HuH-7 (cell line): Measurements from ENCODE around the gene MYO5B.

Experiments used
- DNase-seq: peaks from one replicate; pipeline ENCODE4 v3.0.0; 2011; ENCODE audit warnings: low spot score

MYO5B gene

DNA sequence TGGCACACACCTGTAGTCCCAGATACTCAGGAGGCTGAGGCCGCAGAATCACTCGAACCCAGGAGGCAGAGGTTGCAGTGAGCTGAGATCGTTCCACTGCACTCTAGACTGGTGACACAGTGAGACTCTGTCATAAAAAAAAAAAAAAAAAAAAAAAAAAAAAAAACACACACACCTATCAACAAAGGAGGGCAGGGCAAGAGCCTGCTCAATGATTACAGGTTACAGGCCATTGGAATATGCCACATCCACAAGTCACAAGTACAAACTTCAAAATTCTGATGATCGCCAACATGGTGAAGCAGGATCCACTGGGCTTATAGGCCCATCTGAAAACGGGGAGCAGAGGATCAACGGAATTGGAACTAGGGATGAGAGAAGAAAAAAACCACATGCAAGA is 6.3 kb downstream of the MYO5B start:
- DNase-seq: no peak

DNA sequence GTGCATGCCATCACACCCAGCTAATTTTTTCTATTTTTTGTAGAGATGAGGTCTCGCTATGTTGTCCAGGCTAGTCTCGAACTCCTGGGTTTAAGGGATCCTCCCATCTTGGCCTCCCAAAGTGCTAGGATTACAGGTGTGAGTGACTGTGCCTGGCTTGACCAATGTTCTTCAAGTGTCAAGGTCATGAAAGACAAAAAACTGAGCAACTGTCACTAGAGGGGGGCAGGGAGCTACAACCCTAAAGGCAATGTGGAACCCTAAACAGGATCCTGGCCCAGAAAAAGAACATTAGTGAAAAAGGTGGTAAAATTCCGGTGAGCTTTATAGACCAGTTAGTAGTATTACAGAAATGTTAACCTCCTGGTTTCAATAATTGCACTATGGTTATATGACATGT is 7.3 kb downstream of the MYO5B start:
- no peak for DNase-seq

DNA sequence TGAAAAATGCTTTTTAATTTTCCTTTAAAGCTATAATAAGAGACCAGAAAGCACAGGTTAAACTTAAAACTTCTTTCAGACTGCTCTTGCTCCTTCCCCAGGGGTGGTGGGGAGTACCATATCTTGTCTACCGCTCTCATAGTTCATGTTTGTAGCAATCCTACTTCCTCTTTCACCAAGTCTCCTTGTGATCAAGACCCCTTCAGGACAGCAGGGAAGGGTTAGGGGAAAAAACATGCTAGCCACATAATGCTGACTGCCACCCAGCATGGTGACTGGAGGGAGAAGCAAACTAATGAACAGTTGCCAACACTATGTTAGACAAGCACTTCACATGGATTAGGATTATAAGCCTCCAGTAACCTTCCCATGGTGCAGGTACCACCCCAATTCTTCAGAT is 8.6 kb downstream of the MYO5B start:
- no peak for DNase-seq

DNA sequence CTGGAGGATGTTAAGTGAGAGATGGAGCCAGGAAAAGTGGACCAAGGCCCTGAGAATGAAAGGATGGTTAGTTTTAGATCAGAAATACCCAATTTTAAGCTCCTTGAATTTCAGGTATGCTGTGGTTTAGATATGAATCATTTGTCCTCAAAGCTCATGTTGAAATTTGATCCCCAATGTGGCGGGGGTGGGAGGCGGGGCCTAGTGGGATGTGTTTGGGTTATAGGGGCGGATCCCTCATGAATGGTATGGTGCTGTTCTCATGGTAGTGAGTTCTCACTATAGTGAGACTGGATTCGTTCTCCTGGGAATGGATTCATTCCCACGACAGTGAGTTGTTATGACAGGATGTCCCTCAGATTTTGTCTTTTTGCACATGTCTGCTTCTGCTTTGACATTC is 11.4 kb downstream of the MYO5B start:
- DNase-seq: no peak

DNA sequence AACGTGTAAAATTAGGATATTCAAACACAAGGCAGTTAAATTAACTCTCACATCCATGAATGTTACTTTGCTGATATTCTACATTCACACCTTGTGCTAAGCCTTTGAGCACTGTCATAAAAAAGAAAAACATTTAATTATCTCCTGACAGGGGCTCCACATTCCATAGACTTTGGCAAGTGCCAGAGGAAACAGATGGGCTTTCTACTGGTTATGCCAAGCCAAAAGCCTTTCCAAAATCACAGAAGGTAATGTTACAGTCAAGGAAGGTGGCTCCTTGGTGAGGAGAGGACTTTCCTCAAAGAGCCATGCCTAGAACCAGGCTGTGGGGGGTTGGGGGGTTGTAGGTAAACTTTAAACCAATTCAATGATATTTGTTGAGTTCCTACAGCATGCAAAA is 12.4 kb downstream of the MYO5B start:
- DNase-seq: no peak

DNA sequence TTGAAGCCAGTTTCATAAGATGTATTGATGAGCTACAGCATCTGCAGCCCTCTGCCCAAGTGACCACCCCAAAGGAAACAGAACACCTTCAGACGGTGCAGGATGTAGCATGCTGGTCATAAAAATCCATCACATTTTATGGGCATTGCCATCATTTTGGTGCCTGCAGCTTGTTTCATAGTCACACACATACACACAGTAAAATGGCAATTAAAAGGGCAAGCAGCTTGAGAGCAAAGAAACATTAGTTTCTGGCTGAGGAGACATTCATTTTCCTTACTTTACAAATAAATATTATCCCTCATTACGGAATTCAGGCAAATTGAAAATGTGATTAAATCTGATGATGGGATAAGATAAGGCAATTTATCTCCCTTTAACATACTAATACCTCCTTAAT is 13.4 kb downstream of the MYO5B start:
- no peak for DNase-seq

DNA sequence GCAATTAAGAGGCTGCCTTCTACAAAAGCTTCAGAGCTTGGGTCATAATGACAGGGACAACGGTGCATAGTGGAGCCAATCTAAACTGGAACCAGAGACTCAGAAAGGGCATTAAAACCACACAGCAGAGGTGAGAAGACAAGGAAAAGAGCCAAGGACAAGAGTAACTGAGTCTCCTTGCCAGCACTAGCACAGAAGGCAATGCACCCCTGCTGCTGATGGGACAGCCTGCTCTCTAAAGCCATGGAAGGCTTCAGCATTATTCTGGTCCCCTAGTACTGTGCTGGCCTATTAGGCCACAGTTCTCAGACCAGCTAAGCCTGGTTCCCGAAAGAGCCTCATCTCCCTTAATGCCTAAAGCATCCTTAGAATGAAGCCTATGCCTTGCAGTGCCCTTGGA is 15.5 kb downstream of the MYO5B start:
- DNase-seq: no peak

DNA sequence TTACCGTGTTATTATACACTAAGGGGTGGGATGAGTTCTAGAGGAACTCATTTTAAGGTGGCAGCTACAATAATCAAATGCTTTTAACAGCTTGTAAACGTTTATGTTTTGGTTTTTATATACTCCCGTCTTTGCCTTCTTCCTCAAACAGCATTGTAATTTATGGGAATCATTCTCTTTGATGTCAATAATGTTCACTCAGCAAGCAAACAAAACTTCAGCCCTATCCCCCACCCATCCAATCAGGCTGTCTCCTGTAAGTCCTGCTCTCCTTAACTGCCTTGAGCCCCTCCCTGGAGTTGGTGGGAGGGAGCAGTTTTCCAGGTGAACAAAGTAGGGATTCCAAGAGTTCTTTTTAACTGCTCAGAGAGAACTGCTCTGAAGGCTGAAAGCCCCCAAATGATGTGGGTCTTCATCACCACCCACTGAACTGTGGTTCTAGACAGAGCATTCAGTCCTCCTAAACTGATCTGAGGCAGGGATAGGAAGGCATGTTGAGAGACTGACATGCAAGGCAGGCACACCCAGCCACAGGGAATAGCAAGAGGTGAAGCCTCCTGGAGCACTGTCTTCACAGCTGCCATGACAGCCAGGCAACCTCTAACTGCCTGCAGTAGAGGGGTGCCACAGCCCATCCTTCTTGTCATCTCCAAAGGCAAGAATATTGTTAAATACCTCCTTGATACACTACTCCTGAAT is 17.5 kb downstream of the MYO5B start:
- DNase-seq: no peak

DNA sequence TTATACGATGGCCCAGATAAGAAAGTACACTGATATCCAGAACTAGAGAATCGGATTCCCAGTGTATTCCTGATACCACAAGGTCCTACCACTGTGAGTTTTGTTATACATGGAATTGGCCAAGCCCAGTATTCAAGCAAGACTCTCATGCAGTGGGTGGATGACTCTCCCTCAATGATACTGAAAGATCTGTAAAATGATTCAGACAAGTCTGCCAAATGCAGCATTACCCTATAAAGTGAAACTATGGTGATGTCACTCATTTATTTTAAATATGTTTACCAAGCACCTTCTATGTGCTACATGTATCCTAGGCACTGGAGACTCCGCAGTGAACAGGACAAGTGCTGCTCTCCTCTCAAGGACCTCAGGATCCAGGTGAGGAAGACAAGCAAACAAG is 22.6 kb downstream of the MYO5B start:
- DNase-seq: no peak

DNA sequence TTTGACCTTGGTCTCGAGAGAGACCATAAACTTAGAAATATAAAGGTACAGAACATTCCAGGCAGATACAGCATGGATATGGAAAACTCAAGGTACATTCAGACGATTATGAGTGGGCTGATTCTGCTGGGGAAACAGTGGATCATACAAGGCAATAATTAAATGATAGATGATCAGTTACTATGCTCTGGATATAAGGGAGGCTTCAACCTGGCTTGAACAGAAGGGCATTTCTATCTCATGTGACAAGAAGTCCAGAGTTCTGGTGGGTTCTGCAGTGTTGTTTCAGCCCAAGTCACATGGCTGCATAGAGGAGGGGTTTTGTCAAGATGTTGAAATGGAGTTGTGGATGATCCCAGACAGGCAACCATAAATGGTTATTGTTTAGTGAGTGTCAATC is 23.5 kb downstream of the MYO5B start:
- no peak for DNase-seq

DNA sequence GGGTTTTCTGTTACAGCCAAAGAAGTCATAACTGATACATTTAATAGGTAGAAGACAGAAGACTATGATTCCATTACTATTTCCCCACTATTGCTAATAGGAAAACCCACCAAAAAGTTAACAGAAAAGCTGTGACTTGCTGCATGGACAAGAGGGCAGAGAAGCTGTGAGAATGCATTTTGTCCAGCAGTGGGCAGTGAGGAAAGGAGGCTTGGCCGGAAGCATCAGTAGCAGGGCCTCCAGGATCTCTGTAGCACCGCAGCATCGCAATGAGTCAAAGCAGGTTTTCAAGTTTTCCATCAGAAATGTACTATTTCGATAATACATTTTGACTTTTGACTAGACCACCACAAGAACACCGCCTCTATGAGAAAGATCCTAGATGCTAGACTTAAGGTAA is 24.9 kb downstream of the MYO5B start:
- DNase-seq: no peak

DNA sequence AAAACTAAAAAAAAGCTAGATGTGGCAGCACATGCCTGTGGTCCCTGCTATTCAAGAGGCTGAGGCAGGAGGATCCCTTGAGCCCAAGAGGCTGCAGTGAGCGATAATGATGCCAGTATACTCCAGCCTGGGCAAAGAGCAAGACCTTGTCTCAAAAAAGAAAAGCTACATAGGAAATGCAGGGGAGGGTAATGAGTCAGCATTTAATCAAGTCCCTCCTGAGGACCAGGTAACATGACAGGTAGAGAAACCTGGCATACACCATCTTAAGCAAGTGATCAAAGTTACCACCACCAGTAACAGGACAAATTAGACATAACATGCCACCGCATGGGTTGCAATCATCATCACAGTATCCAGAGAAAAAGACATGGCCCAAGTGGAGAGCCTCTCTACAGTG is 25.8 kb downstream of the MYO5B start:
- DNase-seq: no peak

DNA sequence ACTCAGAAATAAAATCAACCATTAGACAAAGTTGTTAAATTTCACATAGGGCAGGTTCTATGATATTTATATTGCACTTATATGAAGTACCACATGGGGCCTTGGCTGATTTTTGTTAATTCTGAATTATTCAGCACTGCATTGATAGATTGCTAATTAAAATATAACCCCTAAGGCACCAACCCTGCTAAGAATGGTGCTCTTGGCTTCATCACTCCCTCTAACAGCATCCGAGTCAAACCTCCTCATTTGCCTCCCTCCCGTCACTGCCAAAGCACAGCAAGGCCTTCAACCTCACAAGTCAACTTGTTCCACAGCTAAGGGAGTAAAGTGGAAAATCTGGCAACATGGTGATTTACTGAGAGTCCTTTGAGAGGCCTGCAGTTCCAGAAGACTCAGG is 27.0 kb downstream of the MYO5B start:
- DNase-seq: no peak

DNA sequence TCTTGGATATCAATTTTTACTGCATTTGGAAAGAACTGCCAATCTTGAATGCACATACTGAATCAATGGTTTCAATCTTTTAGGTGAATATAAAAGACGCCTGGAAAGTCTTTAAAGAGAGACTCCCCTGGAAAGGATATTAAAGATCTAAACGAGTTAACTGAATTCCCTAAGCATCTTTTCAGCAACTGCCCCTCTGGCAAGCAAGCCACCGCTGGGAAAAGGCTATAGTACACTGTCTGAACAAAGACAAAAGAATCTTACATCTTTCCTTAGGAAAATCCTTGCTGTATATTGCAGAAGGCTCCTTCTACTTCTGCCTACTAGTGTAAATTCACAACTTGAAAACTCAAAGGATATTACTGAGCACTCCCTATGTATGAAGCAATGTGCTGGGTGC is 28.0 kb downstream of the MYO5B start:
- DNase-seq: no peak

DNA sequence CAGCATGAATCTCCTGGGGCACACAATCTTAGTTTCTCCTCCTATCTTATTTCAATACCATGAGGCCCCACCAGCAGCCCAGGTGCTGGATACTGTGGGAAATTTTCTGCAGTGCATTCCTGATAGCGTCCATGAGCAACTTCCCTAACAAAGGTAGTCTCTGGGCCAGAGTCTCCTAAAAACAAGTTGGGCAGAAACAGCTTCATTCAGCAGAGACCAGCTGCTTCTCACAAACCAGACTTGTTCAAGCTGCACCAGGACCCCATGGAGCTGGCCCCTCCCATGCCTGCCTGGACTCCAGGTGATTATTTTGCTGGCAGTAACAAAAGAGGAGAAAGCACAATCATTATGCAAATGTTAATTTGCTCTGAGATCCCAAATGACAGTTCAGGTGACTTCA is 31.4 kb downstream of the MYO5B start:
- no peak for DNase-seq

DNA sequence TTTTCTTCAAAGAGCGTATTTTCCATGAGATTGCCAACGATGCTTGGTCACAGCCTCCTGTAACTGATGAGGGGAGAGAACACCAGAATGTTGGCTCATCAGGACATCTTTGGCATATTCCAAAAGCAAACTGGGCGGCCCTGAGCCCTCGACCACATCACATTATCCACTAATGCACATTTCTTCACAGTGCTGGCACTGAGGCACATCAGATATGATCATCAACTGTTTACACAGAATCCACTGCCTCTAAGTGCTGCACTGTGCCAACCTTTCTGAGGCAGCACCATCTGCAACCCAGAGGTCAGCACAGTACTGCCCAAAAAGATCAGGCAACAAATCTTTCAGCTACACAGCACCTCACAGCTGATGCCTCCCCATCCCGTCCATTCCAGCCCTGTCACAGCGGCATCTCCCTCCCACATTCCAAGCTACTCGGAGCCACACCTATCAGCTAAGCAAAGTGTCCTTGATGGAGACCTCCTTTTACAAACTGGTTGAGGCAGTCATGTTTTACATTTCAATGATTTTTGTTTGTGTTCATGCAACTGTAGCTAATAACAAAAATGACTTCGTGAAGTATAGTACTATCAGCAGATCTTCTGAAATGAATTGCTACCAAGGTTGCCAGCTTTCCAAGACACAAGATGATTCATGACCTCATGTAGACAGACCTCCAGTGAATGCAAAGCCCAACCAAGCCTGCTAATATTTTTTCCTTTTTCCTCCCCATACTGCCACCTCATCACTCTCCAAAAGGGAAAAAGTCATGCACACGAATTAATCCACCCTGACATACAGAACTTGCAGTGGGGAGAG is 32.3 kb downstream of the MYO5B start:
- no peak for DNase-seq

DNA sequence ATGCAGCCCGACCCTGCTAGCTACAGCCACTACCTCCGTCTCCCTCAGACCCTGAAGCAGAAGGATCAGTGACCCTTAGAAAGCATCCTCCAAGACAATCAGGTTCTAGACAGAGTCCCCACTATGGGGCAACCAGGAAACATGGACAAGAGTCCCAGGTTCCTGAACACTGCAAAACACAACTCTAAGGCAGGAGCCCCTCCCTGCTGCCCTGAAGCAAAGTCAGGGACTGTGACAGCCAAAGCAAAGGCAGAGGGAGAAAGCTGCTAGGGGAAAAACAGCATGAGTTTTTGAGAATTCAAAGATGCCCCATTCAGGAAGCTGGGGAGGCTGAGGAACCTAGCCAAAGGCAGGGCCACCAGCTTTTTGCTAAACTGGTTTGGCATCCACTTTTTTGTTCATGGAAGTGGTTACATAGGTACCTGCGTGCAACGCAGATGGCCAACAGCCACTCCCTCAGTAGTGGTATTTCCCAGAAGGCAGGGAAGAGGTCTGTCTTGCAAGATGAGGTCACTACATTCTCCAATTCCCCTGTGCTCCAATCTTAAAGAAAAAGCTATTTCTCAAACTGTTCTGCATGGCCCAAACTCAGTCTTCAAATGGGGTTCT is 33.2 kb downstream of the MYO5B start:
- no peak for DNase-seq

DNA sequence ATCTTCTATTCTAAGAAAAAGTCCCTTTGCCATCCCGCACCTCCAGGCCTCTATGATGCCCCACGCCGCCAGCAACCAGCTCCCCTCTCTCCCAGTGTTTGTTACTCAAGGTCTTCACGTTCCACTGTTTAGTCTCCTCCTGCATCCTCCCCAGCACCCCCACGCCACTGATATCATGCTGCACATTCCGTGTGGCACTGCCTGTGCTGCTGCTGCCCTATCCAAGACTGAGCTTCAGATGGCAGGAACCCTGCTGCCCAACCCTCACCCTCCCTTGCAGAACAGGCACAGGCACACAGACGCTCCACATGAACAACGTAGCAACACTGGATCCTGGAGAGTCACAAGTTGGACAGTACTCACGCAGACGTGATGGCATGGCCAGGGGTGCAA is 35.3 kb downstream of the MYO5B start:
- DNase-seq: no peak

DNA sequence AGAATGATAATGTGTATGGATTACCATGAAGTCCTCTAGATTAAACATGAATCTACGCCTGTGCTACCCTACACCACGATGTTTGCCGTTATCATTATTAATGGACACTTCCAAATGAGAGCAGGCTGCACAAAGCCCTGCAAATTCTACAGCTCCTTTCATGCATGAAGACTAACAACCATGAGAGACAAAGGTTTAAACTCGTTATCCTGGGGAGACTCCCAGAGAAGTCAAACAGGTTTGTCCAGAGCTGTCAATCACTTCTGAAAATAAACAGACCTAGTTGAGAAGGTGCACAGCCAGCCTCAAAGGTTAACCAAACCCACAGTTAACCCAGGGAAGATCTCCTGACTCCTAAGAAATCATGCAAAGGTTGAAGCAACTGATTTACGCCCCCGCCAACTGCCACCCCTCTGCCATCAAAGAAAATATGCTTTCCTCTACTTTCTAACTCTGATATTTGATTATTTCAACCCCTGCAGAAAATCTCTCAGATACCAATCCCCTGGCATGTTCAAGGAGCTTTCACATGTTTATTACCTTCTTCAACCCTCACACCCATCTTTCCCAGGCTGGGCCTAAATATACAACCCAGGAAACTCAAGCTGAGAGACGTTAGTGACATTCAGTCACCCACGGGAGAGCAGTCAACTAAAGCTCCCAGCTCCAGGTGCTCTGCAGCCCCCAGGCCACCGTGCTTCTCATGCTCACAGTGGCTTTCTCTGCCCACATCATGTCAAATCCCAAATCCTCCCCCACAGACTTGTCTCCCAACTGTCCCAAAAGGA is 35.9 kb downstream of the MYO5B start:
- DNase-seq: no peak

DNA sequence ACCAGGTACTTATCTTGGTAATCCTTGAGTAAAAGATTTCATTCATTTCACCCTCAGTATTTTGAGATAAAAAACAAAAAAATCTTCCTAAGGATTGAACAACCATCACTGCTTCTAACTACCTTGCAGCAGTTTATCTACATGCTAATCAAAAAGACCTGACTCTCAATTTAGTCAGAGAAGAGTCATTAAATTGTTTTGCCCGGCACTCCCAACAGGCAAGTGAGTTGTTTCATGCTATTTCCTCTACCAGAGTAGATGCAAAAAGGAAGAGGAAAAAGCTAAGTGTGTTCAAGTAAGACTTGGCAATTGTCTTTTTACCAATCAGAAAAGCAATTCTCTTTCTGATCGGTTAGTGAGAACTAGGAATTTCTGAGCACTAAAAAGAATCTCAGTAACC is 39.5 kb downstream of the MYO5B start:
- DNase-seq: no peak

DNA sequence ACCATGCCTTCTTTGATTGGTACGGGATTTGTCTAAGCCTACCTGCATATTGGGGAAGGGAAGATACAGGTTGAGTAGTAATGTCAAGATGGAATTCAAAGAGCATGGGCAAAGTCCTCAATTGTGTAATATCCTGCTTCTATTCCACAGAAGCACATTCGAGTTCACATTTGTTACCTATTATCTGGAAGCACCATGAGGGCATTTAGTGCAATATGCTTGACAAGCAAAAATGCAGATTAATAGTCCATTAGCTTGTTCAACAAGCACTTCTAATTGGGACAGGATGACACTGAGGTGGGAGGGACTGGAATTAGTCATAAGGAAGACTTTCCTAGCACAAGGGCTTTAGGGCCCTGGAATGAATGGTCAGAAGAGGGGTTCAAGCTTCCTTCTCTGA is 40.5 kb downstream of the MYO5B start:
- no peak for DNase-seq

DNA sequence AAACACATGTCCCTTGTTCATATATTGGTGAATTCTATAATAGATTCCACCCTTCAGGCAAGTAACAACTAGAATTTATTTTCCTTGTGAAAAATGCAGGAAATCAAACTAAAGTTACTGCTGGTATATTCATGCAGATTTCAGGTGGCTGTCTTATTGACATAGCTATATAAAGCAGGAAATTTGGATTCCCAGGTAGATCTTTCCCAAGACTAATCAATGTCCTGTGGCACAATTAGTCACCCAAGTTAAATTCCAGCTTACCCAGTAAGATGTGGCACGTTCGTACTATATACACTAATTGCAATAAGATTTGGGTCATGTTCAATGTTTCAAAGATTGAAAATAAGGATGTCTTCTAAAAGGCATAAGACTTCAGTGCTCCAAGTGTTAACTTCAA is 42.0 kb downstream of the MYO5B start:
- no peak for DNase-seq

DNA sequence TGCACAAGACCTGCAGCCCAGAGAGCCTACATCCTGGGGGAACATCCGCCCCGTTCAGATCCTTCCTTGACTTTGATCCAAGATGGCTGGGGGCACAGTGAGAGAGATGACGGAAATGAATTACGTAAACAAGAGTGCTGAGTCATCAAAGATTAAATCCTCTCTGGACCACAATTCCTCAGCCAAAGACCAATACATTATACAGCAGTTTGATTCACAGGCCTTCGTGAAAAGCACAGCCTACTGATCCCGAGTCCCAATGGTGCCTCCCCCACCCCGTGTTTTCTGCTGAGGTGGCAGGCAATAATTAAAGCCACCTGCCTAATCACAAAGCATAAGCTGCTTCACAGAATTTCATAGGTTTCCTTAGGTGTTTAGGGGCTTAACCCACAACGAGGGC is 43.0 kb downstream of the MYO5B start:
- no peak for DNase-seq
